SIG-M5 treated with dmso at 0.1 percent for 504 hours (cell line): ENCODE results near the gene AP1B1.

Experiments used
- DNase-seq: peaks from one replicate; lab custom pipeline; 2025; ENCODE audit not compliant: unreplicated experiment; lab: John Stamatoyannopoulos, UW

The AP1B1 gene

DNA sequence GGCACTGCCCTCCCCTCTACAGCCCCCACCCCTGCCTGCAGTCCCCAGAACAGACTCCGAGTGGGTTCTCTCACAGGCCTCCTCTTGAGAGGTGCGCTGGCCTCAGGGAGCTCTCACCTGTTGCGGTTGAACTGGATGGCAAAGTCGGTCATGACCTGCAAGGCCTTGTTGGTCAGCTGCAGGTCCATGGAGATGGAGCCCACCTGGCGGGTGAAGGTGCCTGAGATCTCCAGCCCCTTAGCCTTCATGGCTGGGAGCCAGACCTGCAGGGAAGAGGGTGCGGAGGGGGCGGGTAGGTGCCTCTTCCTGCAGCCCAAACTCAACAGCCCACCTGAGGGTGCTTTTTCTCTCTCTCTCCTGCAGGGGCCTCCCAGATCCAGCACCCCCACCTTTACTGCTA lies 54.2 kb downstream of the AP1B1 start:
- no peak for DNase-seq

DNA sequence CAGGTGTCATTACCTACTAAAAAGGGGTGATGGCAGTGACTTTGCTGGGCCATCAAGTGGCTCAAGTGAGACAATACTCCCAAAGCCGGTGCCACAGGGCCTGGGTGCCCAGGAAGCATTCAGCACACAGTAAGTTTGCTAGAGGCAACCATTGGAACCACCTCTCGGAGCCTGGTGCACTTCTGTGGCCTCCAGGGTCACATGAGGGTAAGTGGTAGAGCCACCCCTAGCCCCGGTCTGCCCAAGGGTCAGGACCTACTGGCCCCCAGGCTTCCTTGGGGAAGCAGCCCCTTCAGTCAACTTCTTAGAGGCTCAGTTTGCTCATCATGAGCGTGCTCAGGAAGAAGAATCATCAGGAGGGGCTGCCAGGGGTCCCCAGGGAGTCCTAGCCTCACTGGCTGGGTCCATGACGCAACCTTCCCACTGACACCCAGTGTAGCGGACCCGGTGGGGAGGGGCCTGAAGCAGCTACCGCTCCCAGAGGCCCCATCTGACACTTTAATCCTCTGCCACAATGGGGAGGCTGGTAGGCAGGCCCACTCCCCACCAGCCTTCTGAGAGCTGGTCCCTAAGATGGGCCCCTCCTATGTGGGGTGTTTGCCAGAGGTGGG lies 55.4 kb downstream of the AP1B1 start:
- no peak for DNase-seq

DNA sequence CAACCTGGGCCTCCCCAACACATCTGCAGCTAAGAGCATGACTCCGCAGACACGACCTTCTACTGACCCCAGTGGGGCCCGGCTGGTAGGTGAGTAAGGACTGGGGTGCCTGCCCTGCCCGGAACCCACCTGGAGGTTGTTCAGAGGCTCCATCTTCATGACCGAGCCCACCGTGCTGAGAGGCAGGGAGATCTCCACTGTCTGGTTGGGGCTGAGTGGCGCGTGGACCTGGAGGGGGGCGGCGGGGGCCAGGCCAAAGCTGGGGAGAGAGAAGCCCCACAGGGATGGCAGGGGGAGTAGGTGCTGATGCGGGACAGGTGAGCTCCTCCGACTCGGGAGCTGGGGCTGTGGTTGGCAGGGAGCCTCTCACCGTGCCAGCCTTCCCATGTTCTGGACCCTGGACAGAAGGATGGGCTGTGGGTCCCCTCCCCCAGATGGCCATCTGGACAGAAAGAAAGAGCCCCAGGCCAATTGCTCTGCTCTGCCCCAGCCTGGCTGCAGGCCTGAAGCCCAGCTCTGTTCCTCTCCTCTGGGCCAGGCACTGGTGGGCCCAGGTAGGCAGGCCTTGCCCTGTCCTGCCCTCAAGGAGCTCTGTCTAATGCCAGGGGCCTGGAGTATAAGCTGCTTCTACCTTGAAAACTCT lies 56.6 kb downstream of the AP1B1 start:
- no peak for DNase-seq

DNA sequence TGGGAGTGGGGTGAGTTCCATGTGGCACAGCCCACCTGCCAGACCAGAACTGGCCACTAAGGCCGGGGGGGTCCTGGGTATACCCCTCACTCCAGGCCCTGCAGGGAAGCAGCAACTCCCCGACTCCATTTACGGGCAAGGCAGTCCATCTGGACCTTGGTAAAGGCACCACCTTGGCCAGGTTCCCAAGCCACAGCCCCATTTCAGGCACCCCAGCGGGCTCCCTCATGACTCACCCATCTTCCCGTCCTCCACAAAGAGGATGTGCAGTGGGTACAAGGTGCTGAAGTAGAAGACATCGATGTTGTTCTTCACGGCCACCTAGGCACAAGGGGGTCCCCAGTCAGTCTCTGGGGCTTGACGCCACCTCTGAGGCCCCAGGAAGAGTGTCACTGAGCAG lies 57.2 kb downstream of the AP1B1 start:
- DNase-seq = no peak

DNA sequence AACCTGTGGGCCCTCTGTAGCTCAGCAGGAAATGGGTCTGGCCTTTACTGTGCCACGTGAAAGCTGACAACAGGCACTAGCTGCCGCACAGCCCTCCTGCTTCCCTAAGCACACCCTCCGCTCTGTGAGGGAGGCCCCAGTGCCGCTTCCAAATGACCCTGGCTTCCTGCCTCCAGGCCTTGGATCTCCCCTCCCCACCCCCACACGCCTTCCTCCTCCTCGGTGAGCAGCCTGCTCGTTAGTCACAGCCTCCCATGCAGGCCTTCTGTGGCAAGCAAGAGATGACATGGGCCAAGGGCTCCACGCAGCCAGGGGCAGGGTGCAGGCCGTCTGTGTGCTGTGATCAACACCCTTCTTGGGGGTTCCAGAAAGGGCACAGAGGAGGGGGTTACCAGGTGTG lies 57.6 kb downstream of the AP1B1 start:
- DNase-seq = peak; percentile 99

DNA sequence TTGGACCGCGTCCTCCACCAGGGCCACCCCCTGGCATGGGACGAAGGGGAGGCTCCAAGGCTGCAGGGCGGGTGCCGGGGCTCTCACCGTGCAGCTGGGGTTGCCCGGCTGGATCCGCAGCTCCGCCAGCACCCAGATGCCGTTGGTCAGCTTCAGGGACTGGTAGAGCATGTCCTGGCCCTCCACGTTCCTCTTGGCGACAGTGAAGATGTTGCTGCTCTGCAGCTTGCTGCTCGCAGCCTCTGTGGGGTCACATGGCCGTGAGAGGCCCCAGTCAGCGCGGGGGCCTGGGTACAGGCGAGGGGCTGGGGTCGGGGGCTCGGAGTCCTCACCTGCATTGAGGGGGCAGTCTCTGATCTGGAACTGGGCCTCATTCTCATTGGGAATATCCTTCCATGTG lies 58.1 kb downstream of the AP1B1 start:
- no peak for DNase-seq

DNA sequence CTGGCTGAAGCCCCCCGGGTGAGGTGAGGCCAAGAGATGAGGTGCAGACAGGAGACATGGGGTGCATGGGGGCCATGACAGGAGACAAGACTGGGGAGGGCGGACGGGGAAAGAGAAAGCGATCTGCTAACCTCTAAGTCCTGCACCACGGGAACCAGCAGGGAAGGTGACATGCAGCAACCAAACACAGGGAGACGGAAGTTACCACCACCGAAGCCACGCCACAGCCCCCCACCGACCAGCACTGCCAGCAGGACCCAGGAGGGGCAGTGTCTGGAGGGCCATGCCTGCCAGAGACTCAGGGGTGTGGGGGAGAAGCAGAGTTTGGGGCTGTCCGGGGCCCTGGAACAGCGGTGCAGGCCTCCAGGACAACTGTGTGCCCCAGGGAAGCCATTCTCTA lies 58.8 kb downstream of the AP1B1 start:
- no peak for DNase-seq

DNA sequence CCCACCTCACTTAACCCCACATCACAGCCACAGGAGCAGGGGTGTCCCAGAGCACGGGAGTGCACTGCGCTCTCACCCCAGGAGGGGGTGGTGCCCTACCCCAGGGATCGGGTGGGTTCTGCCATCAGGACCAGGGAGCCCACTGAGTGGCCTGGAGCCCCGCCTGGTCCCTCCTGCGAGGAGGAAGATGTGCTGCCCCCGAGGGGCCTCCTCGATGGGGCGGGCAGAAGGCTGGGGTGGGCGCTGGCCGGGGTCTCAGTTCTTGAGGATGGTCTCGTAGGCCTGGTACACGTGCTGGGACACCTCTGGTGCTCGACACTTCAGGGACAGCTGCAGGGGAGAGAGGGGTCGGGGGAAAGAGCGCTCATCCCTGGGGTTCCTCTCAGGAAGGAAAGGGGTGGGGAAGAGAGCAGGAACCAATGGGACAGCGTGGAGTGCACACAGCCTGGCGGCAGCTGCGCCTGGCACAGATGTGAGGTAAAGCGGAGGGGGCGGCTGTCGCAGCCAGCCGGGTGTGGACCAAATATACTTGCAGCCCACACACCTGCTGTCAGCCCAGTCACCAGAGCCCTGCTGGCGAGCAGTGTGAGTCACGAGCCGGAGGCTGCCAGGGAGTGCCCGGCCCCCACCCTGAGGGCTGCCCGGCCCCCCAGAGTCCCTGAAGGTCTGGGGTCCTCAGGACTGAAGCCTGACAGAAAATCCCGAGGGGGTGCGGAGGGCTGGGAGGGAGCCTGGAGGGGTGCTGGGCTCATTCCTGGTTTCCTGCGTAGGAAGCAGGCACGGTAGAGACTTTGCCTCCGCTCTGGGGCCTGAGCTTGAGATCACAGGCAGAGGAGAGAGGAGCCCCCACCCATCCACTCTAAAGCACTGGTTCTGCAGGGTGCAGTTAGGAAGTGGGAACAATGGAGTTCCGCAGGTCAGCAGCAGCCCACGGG lies 59.5 kb downstream of the AP1B1 start:
- no peak for DNase-seq

DNA sequence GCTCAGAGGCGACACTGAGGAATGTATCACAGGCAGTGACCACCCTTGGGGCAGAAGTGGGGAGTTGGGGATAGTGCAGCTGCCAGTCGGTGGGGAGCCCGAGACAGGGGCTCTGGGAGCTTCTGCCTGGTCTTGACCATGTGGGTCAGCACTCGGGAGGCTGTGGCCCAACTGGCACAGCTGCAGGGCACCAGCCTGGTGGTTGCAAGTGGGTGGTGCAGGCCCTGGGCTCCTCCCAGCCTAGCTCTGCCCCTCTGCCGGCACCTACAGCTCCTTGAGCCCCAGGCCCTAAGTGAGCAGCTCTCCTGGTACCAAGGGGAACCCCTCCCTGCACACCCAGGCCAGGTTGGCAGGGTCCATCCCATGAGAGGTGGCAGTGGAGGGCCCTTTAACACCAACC lies 60.3 kb downstream of the AP1B1 start:
- no peak for DNase-seq

DNA sequence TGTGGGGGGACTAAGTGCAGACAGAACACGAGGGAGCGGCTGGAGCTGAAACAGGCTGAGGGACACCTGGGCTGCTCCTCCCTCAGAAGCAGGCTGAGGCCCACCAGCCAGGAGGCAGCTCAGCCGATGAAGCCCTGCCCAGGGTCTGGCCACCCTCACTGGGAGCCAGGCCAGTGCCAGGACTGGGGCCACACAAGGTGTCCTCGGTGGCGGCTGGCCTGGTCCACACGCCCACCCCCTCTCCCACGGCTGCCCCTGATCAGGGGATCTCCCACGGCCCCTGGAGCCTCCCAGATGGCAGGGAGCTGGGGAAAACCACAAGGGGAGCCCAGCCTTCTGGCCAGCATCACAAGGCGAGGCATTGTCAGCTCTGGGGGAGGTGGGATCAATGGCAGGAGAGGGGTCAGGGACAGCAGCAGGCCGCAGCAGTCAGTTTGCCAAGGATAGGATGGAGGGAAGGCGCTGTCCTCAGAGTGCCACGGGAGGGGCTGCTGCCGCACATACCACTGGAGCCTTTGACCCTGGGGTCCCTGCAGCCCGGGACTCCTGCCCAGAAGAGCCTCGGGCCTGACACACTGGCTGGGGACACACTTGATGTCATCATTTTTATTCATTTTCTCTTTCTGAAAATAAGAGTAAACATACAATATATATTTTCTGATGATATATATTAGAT lies 61.1 kb downstream of the AP1B1 start:
- no peak for DNase-seq

DNA sequence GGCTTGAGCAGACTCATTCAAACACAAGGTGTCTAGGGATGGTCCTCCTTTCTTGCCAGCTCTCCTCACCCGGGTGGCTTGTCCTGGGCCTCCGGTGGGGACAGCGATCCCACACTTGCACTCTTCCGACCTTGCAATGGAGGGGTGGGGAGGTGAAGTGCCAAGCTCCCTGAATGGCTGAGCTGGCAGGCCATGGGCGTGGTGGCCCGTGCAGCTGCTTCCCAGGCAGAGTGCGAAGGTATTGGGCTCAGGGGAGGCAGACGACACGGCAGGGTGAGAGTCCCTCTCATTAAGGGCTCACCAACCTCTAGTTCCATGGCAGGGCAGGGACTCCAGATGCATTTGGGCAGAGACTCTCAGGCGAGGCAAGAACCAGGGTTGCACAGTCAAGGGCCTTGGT lies 61.9 kb downstream of the AP1B1 start:
- DNase-seq = no peak

DNA sequence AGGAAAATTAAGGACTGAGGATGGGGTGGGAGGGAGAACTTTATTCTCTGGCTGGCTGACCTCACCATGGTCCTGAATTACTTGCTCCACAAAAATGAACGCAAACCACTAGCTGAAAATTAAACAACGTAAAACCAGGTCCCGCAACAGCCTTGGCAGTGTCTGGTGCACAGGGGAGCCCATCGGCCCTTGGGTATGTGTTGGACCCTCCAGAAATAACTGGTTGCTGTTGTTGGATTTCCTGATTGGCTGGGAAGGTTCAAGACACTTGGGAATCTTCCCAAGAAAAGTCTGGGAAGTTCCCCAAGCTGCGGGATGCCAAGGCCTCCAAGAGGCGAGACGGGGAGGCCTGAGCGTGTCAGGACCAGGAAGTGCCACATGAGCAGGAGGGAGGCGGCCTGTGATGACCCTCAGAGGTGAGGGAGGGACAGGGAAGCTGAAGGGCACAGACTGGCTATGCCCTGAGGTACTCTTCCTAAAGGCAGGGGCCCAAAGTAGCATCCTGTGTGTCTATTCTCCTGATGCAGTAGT lies 62.5 kb downstream of the AP1B1 start:
- DNase-seq = no peak

DNA sequence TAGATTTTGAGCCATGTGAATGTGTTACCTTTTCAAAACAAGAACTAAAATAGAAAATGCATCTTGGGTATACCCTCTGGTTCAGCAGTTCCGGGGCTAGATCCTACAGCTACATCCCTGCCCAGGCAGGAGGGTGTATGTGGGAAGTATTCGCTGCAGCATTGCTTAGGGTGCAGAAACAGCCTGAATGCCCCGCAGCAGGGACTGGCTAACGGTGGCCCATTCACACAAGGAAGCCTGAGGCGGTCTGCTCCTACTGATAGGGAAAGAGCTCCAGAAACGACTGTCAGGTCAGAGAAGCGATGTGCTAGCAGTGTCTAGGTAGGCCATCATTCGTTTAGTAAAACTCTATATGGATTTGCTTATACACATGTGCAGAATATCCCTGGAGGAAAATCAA lies 63.0 kb downstream of the AP1B1 start:
- DNase-seq = no peak

DNA sequence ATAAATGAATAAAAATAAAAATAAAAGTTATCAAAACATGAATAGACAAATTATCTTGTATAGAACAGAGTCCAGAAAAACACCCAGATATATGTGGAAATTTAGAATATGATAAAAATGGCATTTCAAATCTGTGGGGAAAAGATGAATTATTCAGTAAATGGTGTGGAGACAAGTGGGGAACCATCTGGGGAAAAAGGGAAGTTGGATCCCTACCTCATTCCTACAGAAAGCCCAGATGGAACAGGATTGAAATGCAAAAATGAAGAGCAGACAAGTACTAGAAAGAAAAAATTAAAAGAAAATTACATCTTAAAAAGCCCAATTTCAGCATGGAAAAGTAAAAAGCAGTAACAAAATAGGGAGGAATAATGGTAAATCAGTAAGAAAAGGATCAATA lies 64.7 kb downstream of the AP1B1 start:
- no peak for DNase-seq

DNA sequence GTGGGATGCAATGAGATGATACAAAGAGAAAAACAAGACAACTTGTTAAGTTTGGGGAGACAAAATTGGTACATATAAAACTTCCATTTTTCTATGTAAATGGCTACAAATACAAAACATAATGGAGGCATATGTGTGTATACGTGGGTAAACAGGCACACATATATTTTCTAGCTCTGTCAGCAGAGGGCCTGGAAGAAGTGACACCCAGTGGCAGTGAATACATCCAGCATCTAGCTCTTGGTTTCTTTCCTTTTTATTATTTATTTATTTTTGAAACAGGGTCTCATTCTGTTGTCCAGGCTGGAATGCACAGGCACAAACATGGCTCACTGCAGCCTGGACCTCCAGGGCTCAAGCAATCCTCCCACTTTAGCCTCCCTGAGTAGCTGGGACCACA lies 67.8 kb downstream of the AP1B1 start:
- DNase-seq = peak; percentile 21

DNA sequence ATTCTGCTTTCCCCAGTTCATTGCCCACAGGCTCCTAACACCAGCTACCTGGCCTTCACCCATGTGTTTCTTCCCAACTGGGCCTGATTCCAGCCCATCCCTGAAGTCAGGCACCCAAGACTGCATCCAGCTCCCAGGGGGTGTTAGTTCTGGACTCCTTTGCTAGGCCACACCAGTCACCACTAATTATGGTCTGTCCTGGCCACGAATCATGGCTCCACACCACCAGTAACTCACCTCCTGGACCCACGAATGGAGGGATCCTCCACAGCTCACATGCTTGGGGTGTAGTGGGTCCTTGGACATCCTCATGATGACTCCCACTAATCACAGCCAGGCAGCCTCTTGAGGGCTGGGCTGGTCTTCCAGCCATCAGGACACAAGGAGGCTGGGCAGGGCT lies 69.3 kb downstream of the AP1B1 start:
- no peak for DNase-seq

DNA sequence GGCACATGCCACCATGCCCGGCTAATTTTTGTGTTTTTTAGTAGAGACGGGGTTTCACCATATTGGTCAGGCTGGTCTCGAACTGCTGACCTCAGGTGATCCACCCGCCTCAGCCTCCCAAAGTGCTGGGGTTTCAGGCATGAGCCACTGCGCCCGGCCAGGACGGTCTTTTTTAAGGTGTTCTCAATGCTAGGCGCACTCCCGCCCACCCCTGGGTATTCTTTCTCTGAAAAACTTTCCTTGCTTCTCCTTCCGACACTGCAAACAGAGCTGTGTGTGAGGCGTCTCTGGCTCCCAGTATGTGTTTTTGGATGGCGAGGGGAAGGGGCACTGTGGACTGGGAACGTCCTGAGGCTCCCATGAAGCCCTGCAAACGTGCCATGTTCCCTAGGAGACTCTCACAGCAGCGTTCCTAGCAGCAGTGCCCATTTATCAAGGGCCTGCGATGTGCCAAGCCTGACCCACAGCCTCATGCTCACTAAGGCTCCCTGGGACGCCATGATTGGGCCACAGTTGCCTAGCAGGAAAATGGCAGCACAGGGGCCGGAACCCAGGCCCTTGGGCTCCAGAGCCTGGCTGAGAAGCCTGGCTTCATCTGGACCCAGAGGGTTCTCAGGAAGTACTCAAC lies 70.4 kb downstream of the AP1B1 start:
- no peak for DNase-seq

DNA sequence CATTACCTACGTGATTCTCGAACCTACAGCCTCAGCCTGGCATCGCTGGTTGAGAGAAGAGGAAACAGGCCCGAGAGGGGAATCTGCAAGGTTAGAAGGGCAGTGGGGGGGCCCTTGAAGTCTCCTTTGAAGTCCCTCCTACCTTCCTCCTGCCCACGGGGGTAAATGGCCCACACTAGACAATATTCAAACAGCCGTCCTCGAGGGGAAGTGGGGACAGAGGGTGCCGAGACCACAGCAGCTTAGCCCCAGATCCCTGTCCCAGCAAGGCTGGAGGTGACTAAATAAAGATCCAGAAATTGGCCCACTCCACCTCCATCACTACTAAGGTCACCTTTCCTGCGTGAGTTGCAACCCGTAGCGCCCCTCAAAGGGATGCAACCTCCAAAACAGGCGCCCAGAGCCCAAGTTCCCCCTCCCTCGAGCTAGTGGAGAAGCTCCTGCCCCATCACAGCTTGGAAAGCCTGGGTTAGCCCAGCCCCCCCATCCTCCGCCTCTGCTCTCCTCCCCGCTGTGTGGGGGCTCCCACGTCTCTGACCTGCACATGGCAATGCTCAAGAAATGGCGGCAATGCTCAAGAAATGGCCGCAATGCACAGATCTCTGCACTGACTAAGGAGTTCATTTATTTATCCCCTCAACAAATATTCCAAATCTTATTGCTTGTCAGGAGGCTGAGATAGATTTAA lies 72.1 kb downstream of the AP1B1 start:
- no peak for DNase-seq

DNA sequence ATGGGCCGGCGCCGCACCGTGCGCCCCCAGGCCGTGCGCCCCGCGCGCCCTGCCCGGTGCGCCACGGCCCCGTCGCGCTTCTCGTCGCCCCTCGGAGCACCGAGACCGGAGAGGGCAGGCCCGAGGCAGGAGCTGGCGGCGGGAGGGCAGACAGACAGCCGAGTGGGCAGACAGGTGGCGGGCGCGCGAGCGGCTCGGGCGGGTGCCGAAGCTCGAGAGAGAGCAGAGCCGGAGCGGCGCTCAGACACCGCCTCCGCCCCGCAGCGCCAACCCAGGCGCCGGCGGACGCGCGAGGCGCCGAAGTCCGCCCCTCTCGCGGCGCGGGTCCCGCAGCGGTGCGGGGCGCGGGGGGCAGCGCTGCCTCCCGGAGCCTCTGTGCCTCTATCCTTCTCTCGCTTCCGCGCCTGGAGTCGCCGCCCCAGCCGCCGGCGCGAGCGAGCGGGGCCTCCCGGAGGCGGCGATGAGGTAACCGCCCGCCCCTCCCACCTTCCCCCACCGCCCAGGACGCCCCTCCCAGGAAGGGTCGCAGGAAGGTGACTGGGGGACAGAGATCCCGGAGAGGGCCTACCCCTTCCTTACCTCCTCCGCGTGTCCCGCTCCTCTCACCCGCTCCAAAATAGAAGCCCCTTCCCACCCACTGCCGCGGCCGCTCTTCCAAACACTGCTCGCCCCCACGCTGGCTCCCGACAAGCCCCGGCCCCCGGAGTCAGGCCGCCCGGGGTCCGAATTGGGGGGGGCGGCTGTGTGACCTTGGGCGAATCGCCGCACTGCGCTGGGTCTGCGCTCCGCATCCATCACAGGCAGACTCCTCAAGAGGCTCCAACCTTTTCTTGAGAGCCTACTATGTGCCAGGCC lies 72.9 kb downstream of the AP1B1 start, which contains the start of gene RASL10A:
TSS of gene RASL10A (minus strand) at position 412 of the 855 bp plus-strand sequence. CDS start 451 bp downstream, outside the sequence.
- DNase-seq = peak; percentile 29
